Mammary epithelial cell (primary cell): ENCODE data around the gene MERTK.

Experiments used
- CTCF ChIP-seq, 2 donors: IDR thresholded peaks in 1 of 2; conservative IDR thresholded peaks in 1 of 2; 2 replicates each; pipeline ENCODE4 v1.5.1; 2011 to 2012; ENCODE audit warnings: inconsistent platforms in 2 of 2, low read length in 2 of 2, mild to moderate bottlenecking in 2 of 2, control low read depth in 1 of 2, low read depth in 1 of 2; ENCODE audit not compliant: insufficient read depth in 1 of 2; ENCODE audit errors: extremely low read depth in 1 of 2
- EZH2 ChIP-seq: IDR thresholded peaks from 2 replicates; pipeline ENCODE4 v1.6.1; 2012; ENCODE audit warnings: low read length, inconsistent platforms, borderline replicate concordance

- TF ChIP-seq EZH2 (no peak), CTCF (conservative IDR thresholded peaks at IDR 0.05 in 1 of 2, IDR thresholded peaks at IDR 0.05 in 1 of 2; ENCODE audit: extremely low read depth in 1 of 2, insufficient read depth in 1 of 2, low read depth in 1 of 2, low read length in 2 of 2) (no peak)
Observed at GRCh38 chr2:111919794-111920608, 21.6 kb downstream of the MERTK start.
